COLO668 (cell line): ENCODE data around the gene TNNI2.

ENCODE experiments used
- DNase-seq: peaks from one replicate; lab custom pipeline; 2025; ENCODE audit not compliant: unreplicated experiment; lab: John Stamatoyannopoulos, UW

The TNNI2 gene

DNA sequence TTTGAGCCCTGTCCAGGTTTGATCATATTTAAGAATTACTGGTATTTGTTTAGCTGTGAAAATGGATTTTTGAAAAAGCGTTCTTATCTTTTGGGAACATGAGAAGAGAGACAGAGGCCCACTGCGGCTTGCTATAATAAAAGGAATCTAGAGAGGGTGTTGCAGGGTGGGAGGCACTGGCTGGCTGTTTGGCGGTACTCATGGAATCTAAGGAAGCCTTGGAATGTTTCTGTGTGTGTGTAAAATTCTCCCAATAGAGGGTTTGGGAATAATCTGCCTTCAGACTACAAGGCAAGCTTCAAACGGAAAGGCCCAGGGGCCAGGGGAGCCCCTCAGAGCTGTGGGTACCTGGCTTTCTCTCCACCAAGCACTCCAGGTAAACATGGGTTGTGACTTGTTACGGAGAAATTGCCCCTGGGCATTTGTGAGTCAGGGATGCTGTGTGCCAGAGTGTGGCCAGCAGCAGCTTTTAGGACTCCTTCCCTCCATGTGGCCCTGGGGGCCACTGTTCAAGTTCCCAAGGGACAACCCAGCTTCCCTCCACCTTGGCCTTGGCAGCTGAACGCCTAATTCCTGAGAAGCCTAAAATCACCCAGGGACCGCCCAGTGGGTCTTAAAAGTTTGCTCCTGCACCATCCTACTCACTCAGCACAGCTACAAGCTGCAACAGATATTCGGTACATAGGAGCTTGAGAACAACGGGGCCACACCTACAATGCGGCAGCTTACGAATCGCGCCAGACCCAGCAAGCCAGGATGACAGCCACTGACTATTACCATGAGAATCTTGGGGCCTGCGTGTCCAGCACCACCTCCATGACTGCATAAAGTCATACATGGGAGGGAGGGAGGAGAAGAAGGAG, 18.1 kb upstream of the TNNI2 start:
- no peak for DNase-seq

DNA sequence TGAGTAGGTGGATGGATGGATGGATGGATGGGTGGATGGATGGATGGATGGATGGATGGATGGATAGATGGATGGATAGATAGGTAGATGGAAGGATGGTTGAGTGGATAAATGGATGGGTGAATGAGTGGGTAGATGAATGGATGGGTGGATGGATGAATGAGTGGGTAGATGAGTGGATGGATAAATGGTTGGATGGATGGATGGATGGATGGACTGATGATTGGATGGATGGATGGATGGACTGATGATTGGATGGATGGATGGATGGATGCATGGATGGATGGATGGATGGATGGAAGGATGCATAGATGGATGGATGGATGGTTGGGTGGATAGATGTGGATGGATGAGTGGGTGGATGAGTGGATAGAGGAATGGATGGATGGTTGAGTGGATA, 17.2 kb upstream of the TNNI2 start:
- DNase-seq, result no peak

DNA sequence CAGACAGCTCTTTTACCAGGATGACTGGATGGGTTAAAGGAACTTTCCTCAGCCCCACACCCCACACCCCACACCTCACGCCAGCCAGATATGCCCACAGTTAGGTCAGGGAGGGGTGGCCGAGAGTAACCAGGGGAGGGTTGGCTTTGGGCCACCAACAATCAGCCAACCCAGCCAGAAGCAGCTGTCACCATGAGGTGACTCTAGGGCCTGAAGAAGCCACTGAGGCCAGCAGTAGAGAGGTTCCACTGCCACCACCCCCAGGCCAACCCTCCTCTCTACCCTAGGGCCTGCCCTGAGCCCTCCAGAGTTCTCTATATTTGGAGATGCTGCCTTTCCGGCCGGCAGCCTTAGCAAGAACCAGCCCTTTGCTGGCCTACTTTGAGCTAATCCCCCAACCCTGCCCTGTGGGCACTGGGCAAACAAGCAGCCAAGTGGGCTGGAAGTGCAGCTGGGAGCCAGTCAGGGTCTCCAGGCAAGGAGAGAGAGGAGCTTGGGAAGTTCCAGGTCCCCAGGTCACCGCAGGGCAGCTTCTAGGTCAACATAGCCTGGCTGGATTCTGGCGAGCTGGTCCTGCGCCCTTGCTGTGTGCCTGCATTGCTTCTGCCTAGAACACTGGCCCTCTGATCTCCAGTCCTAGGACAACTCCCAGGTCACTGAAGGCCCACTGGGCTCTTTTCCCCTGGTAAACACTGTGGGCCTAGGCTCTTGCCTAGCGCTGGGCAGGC, 16.0 kb upstream of the TNNI2 start:
- no peak for DNase-seq

DNA sequence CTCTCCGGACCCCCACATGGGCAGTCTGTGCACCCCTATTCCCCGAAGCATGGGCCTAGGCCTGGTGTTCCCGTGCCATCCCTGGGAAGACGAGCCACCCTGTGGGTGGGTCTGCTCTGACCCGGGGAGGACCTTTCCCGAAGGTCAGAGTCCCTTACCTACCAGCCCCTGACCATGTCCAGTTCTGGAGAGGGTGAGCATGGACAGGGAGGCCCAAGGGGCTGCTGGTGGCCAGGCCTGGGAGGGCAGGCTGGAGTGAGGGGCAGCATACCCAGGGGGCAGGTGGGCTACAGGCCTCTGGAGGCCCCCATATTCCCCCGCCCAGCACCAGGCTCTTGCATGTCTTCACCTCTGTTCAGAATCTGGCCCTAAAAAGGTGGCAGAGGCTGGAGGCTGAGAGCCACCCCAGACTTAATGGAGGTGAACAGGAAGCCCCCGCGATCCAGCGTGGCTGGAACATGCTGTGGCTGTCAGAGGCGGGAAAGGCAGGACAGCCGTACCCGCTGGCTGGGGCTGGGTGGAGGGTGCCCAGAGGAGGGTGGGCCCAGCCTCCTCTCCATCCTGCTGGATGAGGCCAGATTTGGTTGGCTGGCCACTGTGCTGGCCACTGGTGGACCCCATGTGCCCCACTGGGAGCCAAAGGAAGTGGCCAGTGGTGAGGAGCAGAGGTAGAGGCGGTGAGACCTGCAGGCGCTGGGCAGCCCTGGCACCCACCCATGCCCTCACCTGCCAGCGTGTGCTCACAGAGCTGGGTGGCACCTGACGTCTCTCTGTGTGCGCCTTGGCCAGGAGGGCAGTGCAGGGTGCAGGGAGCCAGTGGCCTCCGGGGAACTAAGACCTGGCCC, 15.2 kb upstream of the TNNI2 start:
- DNase-seq, result no peak

DNA sequence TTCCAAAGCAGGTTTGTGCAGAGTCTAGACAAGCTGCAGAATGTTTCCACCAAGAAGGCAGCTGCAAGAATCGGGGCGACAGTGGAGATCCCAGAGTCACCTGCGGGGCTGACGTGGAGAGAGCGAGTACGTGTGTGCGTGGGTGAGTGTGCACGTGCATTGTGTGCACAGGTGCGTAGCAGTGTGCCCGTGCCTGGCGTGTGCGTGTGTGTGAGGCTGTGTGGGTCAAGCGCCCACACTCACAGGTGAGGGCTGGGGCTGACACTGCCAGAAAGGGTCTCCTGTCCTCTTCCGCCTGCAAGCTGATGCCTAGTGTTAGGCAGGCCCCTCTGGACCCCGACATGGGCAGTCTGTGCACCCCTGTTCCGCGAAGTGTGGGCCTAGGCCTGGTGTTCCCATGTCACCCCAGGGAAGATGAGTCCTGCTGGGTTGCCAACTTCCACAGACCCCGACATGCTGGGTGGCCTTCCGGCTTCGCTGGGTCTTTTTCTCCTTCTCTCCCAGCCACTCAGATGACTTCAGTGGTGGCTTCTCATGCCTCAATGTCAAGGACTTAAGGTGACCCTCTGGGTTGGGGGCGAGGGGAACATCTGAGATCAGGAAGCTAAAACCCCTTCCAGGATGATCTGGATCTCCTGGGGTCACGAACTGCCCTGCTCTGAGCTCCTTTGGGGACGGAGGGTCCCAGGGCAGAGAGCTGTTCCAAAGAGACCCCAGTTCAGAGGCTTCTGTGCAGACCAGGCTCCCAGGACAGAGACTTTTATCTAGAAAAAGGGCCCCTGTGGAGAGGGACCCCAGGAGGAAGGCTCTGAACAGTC, 14.4 kb upstream of the TNNI2 start:
- DNase-seq, result no peak

DNA sequence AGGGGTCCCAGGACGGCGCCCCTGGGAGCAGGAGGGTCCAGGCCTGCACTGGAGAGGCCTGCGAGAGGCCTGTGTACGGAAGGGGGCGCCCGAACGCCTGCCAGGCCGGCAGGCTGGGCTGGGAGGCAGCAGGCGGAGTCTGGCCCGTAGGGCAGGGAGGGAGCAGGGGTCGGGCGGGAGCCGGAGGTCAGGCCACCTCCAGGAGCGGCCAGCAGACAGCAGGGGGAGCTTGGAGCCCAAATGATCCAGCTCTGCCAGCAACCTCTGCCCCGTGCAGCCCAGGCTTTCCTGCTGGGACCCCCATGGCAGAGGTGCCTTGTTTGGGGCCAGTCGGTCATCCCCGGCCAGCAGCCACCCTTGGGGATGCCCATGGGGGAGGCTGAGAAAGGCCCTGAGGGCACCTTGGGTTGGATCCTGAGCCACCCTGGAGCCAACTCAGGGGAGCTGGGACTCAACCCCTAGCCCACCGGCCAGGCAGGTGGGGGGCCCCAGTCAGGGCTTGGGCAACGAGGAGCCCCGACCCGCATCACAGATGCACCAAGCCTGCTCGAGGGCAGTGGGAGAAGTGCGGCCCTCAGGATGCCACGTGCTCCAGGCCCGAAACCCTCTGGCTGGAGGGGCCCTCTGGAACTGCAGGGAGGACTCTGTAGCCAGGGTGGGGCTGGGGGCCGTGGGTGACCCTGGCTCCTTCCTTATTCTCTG, 13.6 kb upstream of the TNNI2 start:
- peak; percentile 5 for DNase-seq

DNA sequence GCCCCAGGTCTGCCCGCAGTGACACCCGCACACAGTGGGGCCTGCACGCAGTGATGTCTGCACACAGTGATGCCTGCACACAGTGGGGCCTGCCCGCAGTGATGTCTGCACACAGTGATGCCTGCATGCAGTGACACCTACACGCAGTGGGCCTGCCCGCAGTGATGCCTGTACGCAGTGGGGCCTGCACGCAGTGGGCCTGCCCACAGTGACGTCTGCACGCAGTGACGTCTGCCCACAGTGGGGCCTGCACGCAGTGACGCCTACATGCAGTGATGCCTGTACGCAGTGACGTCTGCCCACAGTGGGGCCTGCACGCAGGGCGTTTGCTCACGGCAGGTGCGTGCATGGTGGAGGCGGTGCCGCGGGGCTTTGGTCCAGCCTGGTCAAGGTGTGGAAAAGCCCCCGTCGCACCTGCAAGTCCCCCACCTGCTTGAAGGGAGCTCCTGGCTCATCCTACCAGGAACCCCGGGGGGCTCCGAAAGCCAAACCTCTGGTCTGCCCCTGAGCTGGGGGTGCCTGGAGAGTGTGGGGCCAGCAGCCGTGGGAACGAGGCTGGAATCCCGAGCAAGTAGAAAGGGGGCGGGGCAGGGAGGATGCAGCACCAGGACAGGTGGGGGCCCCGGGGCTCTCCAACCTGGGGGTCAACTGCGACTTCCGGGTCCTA, 12.9 kb upstream of the TNNI2 start:
- DNase-seq, result no peak

DNA sequence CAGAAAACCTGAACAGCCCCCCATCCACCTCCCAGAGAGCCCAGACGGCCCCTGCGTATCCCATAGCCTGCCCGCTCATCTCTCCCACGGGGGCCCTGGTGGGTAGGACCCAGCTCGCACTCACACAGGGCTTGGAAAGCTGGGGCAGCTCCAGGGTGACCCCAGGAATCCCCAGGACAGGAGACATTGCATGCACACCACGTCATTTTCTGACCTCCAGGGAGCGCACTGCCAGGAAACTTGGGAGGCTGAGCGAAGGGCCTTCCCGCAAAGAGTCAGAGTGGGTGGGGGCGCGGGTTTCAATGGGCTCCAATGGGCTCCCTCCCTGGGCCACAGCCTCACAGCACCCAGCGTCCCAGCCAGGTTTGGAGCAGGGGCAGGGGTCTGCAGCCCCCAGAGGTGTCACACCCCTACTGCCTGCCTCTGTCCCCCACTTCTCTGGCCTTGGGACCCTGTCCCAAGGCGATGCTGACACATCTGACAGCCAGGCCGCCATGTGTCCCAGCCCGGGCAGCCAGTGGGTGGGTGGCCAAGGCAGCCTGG, 12.2 kb upstream of the TNNI2 start:
- DNase-seq, result no peak

DNA sequence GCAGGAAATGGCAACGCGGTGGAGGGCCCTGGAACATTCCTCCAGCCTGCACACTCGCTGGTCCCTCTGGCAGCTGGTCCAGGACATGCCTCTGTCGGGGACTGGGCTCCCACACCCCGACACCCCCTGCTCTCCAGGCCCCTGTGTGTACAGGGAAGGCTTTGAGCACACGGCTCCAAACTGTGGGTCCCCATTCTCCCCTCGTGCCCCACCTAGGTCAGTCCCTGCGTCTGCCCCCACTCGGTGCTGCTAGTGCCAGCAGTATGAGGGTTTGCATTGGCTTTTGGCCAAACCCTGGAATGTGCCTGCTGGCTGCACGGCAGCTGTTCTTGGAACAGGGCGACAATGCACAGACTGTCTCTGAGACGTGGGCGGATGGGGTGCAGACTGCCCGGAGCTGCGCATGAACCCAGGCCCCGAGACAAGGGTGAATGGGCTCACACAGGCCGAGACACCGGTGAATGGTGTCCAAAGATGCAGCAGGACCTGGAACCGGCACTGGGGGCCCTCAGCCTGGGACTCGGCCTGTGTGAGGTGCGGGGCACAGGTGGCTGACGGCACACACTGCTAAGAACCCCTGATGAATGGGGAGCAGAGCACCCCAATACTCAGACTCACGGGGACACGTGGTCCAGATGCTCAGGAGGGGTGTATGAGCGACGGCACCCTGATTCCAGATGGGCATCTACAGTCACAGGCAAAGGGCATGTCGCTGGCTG, 11.5 kb upstream of the TNNI2 start:
- peak; percentile 60 for DNase-seq

DNA sequence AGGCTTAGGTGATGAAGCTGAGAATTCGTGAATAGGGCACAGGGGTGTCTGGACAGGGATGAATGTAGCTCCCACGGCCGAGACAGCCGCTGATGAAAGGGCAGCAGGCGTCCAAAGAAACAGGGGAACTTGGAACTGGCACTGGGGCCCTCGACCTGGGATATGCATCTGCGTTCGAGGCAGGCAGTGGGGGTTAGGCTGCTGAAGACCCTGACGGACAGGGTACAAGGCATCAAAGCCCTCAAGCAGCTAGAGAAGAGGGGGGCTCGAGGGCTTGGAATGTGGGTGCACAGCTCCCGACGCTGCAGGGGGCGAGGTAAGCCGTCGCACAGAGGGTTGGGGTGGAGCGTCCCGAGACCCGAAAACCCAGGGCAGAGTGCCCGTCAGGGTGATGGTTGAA, 10.8 kb upstream of the TNNI2 start:
- DNase-seq, result no peak

DNA sequence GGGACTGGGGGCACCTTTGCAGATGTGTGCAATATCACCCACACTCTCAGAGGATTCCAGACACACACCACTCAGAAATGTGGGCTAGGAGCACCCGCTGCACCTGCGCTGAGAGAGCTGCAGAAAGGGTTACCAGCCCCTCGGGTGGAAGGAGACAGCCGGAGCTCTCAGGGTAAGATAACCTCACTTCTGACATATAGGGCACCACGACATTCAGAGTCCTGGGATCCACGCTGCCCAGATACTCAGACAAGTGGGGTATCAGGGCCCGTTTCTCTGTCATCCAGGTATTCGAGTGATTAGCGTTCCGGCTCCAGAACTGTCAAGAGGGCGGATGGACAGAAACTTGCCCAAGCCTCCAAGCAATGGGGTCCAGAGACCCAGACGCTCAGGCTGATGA, 10.2 kb upstream of the TNNI2 start:
- DNase-seq, result no peak

DNA sequence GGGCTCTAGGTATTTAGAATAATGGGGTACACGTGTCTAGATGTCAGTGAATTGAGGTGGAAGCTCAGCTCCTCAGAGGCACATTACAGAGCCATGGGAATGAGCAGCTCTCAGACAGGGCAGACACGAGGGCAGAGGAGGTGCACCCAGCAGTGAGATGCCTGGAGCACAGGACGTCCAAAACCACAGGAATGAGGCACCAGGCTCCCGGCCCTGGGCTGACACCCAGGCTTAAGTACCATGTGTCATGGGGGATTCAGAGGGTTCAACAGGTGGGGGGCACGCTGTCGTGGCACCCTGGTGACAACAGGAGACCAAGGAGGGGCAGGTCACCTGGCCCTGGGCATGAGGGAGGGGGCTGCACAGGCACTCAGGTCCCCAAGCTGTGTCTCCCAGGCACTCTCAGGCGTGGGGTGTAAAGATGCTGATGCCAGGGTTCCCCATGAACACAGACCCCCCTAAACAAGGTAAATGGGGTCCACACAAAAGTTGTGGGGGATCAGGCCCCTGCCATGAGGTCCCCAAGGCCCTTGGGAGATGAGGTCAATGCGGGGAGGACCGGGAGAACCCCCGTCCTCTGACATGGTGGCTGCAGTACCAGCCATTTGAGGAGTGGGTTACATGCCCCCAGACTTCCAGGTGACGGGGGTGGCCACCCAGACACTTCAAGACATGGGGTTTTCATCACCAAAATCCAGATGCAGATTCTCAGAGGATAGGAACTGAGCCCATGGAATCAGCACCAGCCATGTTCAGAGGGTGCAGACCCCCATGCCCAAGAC, 9.6 kb upstream of the TNNI2 start:
- DNase-seq, result no peak

DNA sequence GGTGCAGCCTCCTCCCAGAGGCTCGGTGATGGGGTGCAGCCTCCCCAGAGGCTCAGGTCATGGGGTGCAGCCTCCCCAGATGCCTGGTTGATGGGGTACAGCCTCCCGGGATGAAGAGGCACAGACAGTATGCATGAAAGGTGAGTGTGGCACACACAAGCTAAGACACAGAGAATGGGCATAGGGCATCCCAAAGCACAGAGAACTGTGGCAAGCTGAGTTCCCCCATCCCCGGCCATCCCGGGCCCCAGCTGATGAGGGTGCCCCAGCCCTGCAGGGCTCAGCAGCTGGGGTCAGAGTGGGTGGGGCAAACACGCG, 8.8 kb upstream of the TNNI2 start:
- DNase-seq, result no peak

DNA sequence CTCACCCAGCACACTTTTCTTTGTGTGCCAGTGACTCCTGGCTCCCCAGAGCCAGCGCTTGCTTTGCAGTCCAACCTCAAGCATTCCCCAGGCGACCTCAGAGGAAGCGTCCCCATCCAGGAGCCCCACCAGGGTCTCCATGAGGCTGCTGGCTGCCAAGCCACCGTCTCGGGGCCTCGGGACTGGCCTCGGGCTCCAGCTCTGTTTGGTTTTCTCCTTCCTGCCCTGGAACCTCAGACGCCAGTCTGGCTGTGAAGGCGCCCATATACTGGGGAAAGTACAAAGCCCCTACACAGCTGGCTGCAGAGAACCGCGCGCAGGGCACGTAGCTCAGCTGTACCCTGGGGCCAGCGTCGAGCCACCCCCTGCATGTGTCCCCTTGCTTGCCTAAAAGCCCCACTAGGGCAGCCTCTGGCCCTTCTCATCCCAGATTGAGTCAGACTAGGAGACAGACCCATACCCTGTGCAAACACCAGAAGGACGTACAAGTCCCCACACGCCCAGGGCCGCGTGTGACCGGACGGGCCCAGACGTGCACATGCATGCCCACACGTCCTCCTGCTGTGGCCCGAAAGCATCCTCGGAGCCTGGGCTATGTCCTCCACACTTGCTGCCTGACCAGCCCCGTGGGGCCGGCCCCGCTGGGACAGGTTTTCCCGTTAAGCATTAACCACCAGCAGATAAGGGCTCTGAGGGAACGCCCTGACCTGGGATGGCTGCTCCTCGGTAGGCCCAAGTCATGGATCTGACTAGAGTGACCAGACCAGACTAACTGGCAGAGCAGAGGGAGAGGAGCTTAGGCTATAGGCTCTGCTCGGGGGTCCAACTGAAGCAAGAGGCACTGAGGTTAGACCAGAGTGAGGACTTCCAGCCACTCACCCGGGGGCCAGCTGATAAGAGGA, 8.2 kb upstream of the TNNI2 start:
- peak; percentile 58 for DNase-seq

DNA sequence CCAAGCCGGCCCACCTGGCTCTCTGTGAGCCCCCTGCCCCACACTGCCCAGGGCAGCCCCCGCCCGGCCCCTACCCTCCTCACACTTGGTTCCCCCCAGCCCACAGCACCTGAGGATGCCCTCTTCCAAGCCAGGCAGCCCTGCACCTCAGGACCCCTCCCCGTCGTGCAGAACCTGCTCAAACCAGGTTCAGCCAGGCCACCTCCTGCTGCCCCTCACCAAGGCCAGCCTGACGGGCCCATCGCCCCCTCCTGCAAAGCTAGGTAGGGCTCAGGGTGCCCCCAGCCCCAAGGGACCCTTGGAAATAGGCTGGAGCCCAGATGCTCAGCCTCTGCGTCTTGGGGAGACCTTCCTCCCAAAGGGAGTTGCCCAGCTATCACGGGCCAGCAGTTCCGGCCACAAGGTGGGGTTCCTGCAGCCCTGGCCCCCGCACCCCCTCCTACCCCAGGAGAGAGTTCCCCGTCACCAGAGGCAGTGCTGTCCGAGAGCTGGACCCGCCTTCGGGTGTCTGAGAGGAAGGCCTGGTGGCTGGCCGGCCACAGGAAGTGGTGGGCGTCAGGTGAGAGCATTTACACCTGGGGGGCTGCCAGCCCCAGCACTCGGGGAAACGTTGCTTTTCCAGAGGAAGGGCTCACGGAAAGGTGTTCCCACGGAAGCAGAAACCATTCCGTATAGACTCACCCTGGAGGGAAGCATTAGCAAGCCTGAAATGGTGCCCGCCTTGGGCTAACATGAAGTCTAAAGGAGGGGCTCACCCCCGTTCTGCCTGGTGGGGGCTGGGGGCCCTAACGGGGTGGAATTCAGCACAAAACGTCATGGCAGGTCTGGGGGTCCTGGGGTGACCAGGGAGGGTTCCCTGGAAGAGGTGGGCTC, 7.2 kb upstream of the TNNI2 start:
- no peak for DNase-seq
